ENCODE measurements around the gene PSMA7. TPM values are rescaled to one million over a fixed set of nuclear protein-coding genes. Genes with fewer than 3 reads are reported as not detected.
"Not testable (repeated sequence)": the region's sequence is repeated elsewhere in the genome, so short reads cannot be mapped to it uniquely, and the experiment has no call there.

PSMA7 gene
- total and polyA plus RNA-seq, 2 donors (not counting 1 experiment from before 2014, with no cell fraction given) = 140 to 252 TPM

DNA sequence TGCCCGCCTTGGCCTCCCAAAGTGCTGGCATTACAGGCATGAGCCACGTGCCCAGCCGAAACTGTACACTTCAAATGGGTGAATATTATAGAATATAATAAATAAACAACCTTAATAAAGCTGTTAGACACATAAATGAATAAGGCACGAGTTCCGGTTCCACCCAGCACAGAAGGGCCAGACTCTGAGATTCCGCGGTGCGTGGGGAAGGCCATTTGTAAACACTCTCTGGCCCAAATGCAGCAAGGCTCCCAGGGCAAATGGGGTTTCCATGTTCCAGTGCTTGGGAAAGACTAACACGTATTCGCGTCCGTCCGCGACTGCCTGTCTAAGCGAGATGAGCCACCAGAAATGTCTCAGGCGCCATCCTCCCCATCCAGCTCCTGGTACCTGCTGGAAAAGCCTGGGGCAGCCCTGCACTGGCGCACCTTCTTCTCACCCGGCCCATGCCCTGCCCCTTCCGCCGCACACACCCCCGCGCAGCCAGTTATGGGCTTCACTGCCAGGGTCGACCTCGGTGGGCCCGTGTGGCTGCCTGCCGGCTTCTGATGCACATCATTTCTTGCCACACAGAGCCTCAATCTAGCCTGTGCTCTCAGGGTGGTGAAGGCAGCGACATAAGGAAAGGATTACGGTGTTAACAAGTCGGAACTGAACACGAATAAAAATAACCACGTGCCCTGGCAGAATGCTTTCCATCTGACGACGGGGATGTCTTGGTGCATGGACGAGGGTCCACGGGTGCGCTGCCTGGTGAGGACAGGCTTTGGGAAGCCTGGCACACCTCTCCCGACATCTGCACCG lies 26.4 kb downstream of the PSMA7 start:
- intact Hi-C loops (cut with micrococcal nuclease) = no loop called here
- Histone ChIP-seq H4K20me1 (ENCODE audit: control insufficient read depth, insufficient read depth, low read length, poor library complexity, severe bottlenecking) (no peaks in the 10 kb centered on the region), H3K79me2 (ENCODE audit: control insufficient read depth, insufficient read depth, low read length) (no peaks in the 10 kb centered on the region), H3K4me1 (ENCODE audit: control insufficient read depth in 2 of 2, insufficient read depth in 2 of 2, low read length in 2 of 2) (peaks cover 7 to 16% of the 10 kb centered on the region in 2 donors), H3K9me3 (ENCODE audit: control extremely low read depth in 1 of 3, control insufficient read depth in 2 of 3, insufficient read depth in 1 of 3, low read length in 2 of 3) (peaks cover 0 to 68% (median 20%) of the 10 kb centered on the region in 3 donors), H3K27ac (ENCODE audit: low read length in 2 of 2) (no peak overlapping the region), H2AFZ (ENCODE audit: insufficient read depth, low read depth, low read length, poor library complexity, severe bottlenecking) (no peak overlapping the region), H3K9ac (ENCODE audit: low read length) (no peak overlapping the region), H3K36me3 (replicated peaks in 1 of 2; ENCODE audit: control extremely low read depth in 1 of 2, control insufficient read depth in 1 of 2, extremely low read depth in 1 of 2, insufficient read depth in 2 of 2, low read length in 1 of 2) (no peaks in the 10 kb centered on the region), H3K27me3 (replicated peaks in 1 of 4; ENCODE audit: control extremely low read depth in 1 of 4, control insufficient read depth in 3 of 4, insufficient read depth in 4 of 4, low read length in 3 of 4) (peaks cover 0 to 16% (median 0%) of the 10 kb centered on the region in 4 experiments), H3K4me2 (replicated peaks; ENCODE audit: low read depth, low read length, poor library complexity, severe bottlenecking) (no peak overlapping the region), H3K4me3 (ENCODE audit: control extremely low read depth in 1 of 5, extremely low read depth in 1 of 5, insufficient read depth in 1 of 5, low read depth in 2 of 5, low read length in 4 of 5) (no peak overlapping the region)
- Mint-ChIP-seq H3K27me3 (peaks cover 2% of the 10 kb centered on the region), H3K4me1 (peaks cover 4% of the 10 kb centered on the region), H3K4me3 (no peak overlapping the region), H3K9me3 (ENCODE audit: insufficient read depth) (peaks cover 3% of the 10 kb centered on the region), H3K27ac (no peak overlapping the region)
- no peak for TF ChIP-seq EZH2 (IDR thresholded peaks at IDR 0.05; ENCODE audit: borderline replicate concordance, insufficient read depth, low read depth, low read length, poor library complexity, severe bottlenecking)
- TF ChIP-seq, protein P1, sequence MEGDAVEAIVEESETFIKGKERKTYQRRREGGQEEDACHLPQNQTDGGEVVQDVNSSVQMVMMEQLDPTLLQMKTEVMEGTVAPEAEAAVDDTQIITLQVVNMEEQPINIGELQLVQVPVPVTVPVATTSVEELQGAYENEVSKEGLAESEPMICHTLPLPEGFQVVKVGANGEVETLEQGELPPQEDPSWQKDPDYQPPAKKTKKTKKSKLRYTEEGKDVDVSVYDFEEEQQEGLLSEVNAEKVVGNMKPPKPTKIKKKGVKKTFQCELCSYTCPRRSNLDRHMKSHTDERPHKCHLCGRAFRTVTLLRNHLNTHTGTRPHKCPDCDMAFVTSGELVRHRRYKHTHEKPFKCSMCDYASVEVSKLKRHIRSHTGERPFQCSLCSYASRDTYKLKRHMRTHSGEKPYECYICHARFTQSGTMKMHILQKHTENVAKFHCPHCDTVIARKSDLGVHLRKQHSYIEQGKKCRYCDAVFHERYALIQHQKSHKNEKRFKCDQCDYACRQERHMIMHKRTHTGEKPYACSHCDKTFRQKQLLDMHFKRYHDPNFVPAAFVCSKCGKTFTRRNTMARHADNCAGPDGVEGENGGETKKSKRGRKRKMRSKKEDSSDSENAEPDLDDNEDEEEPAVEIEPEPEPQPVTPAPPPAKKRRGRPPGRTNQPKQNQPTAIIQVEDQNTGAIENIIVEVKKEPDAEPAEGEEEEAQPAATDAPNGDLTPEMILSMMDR (IDR thresholded peaks at IDR 0.05) = no peak
- WGBS (ENCODE audit: insufficient coverage) = 95% methylated on average over 35 of the region's 38 CpGs
- CTCF ChIA-PET = no interaction called here
- ATAC-seq (ENCODE audit: low read depth) (no peak), DNase-seq (no peak)
- POLR2A ChIA-PET = no interaction called here

DNA sequence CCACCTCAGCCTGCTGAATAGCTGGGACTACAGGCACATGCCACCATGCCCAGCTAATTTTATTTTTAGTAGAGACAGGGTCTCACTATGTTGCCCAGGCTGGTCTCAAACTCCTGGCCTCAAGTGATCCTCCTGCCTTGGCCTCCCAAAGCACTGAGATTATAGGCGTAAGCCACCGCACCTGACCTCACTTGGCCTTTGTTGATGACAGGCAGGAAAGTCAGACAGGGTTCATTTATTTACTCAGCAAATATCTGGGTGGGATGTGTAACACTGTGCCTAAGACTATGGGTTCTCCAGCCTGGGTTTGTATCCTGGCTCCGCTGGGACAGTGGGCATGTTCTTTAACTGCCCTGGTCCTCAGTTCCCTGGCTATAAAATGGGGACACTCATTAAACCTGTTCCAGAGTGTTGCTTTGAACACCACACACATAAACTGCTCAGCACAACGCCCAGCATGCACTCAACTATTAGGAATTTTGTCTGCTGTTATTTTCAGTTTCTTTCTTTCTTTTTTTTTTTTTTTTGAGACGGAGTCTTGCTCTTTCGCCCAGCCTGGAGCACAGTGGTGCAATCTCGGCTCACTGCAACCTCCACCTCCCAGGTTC lies 27.3 kb downstream of the PSMA7 start:
- H2AFZ ChIP-seq (ENCODE audit: insufficient read depth, low read depth, low read length, poor library complexity, severe bottlenecking); H3K79me2 ChIP-seq (ENCODE audit: control insufficient read depth, insufficient read depth, low read length); H3K4me1 Mint-ChIP-seq; CTCF ChIA-PET; H3K9me3 Mint-ChIP-seq (ENCODE audit: insufficient read depth); H3K4me3 Mint-ChIP-seq; H3K27me3 Mint-ChIP-seq; H3K27ac Mint-ChIP-seq; H4K20me1 ChIP-seq (ENCODE audit: control insufficient read depth, insufficient read depth, low read length, poor library complexity, severe bottlenecking); H3K9ac ChIP-seq (ENCODE audit: low read length); intact Hi-C loops (cut with micrococcal nuclease); DNase-seq; H3K27ac ChIP-seq (ENCODE audit: low read length in 2 of 2); ATAC-seq (ENCODE audit: low read depth); H3K36me3 ChIP-seq (replicated peaks in 1 of 2; ENCODE audit: control extremely low read depth in 1 of 2, control insufficient read depth in 1 of 2, extremely low read depth in 1 of 2, insufficient read depth in 2 of 2, low read length in 1 of 2); H3K4me3 ChIP-seq (ENCODE audit: control extremely low read depth in 1 of 5, extremely low read depth in 1 of 5, insufficient read depth in 1 of 5, low read depth in 2 of 5, low read length in 4 of 5); H3K4me2 ChIP-seq (replicated peaks; ENCODE audit: low read depth, low read length, poor library complexity, severe bottlenecking); POLR2A ChIA-PET: not testable (repeated sequence)
- Histone ChIP-seq H3K9me3 (ENCODE audit: control extremely low read depth in 1 of 3, control insufficient read depth in 2 of 3, insufficient read depth in 1 of 3, low read length in 2 of 3) (peaks cover 0 to 76% (median 25%) of the 10 kb centered on the region in 3 donors), H3K27me3 (replicated peaks in 1 of 4; ENCODE audit: control extremely low read depth in 1 of 4, control insufficient read depth in 3 of 4, insufficient read depth in 4 of 4, low read length in 3 of 4) (peaks cover 0 to 16% (median 0%) of the 10 kb centered on the region in 4 experiments), H3K4me1 (ENCODE audit: control insufficient read depth in 2 of 2, insufficient read depth in 2 of 2, low read length in 2 of 2) (peaks cover 5 to 12% of the 10 kb centered on the region in 2 donors)
- 95% methylated on average over 4 of the region's 7 CpGs for WGBS (ENCODE audit: insufficient coverage)
